ENCODE measurements around the gene CFAP69.
"Not testable (repeated sequence)": the region's sequence is repeated elsewhere in the genome, so short reads cannot be mapped to it uniquely, and the experiment has no call there.

CFAP69 gene

DNA sequence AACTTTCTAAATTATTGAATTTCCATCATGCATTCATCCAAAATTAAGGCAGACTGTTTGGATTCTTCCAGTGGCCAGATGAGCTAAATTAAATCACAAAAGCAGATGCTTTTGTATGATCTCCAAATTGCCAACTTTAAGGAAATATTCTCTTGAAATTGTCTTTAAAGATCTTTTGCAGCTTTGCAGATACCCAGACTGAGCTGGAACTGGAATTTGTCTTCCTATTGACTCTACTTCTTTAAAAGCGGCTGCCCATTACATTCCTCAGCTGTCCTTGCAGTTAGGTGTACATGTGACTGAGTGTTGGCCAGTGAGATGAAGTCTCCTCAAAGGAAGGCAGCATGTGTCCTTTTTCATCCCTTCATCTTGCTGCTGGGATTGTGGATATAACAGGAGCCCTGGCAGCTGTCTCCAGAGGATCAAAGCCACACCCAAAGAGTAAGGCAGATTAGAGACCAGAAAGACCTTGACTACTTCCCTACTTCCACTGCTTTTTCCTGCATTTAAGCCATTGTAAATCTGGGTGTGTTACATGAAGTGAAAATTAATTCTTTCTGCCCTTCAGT lies 8.2 kb upstream of the CFAP69 start:
- DNase-seq = no peak

DNA sequence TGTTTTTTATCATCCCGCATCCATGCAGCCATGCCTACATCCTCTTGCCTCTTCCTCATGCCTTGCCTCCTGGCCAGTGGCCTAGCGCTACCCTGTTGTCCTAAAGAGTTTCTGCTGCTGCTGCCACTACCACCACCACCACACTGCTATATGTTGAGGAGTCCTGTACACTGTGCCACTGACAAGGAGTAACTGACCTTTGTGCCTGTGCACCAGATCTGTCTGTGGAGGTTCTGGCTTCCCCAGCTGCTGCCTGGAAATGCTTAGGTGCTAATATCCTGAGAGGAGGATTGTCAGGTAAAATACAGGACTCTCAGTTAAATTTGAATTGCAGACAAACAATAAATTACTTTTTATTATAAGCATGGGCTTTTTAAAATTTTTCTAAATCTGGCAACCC lies 7.0 kb upstream of the CFAP69 start:
- no peak for DNase-seq

DNA sequence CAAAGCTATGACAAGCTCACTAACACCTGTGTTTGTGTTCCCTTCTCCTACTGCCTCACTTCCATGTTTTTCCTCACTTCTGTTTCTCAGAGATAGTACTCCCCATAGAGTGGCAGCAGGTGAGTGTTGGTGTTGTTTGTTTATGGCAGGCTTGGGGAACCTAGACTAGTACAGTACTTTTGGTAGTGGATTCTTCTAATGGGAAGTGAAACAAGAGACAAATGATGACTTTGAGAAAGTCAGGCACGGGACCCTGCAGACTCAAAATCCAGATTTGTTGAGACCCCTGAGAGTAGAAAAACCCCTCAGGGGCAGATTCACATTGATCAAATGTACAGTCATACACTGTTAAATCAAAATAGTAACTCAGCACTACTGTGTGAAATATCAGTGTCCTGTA lies 6.4 kb upstream of the CFAP69 start:
- no peak for DNase-seq

DNA sequence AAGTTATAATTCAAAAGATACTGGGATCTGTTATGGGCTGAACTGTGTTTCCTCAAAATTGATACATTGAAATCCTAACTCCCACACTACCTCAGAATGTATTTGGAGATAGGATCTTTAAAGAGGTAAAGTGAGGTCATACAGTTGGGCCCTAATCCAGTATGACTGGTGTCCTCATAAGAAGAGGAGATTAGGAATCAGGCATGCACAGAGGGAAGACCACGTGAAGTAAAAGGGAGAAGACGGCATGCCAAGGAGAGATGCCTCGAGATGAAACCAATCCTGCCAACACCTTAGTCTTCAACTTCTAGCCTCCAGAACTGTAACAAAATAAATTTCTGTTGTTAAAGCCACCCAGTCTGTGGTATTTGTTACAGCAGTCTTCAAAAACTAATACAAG lies 5.9 kb upstream of the CFAP69 start:
- no peak for DNase-seq

DNA sequence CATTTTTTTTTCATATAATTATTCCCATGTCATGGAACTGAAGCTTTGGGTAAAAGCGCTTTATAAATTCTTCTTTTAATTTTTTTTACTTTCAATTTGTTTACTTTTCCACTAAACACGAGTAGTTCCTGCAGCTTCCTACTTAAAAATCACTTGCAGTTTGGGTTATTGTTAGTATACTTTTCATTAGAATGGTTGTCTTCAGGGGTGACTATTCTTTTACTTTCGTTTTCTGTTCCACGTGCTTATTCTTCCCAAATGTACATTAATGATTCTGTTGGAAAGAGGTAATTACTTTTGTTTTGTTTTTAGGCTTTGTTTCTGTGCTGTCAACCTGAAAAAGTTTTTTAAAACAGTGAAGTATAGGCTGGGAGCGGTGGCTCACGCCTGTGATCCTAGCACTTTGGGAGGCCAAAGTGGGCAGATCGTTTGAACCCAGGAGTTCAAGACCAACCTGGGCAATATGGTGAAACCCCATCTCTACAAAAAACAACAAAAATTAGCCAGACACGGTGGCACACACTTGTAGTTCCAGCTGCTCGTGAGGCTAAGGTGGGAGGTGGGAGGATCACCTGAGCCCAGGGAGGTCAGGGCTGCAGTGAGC lies 5.2 kb upstream of the CFAP69 start:
- no peak for DNase-seq

DNA sequence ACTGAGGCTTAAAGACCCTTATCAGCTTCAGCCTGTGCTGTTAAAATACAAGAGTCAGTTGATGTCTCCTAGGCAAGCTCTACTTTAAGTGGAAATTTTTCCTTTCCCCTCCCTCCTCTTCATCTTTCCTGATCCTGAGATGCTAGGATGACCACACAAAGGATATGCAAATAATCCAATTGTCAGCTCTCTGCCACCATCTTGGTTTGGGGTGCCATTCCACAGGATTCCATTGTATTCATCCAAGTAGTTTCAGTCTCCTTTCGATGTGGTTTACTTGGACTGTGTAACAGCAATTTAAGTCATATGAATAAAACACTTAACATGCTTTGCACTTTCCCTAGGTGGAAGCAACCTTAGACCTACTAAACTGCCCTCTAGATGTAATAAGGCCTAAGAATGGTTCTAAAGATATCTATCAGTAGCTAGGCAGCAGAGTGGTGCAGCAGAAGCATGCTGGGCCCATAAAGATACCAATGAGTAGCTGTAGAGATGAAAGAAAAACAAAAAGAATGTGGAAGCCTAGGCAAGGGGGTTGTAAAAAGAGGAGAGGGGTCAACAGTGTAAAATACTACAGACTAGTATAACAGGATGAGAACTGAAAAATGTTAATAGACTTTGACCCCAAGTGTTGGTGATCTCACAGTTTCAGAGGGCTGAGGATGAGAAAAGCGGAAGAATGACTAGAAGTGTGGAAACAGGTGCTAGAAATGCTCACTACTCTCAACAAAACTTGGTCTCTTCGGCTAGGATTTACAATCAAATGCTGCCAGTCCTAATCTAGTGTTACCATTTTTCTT lies 2.4 kb upstream of the CFAP69 start:
- DNase-seq = no peak

DNA sequence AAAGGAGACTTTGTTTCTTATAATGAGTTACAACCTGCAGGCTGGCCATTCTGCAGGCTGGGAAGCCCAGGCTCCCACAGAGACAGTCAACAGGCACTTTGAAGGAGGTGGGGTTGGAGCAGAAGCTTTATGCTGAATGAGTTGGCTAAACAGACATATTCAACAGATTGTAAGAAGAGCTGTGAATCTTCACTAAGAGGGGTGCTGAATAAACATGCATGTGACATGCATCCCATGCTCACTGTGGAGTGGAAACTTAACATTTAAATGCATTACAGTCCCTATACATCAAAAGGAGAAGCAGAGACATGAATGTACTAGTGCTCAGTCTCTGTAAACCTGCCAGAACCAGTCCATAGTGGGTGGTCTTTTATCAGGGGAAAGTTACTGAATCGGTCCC lies 1.4 kb upstream of the CFAP69 start:
- no peak for DNase-seq

DNA sequence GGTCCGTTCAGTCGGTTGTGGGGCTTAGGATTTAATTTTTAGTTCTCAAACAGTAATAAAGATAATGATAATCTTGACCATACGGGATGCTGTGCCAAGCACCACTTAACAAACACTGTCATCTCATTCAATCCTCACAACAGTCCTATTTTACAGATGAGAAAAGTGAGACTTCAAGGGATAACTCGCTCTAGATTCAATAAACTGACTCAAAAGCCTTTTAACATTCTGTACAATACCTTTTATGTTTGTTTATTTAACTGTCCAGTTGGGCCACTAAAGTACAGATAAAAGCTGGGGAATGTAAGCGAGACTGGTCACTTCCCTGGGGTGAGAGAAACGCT lies 437 bp upstream of the CFAP69 start:
- DNase-seq = no peak

DNA sequence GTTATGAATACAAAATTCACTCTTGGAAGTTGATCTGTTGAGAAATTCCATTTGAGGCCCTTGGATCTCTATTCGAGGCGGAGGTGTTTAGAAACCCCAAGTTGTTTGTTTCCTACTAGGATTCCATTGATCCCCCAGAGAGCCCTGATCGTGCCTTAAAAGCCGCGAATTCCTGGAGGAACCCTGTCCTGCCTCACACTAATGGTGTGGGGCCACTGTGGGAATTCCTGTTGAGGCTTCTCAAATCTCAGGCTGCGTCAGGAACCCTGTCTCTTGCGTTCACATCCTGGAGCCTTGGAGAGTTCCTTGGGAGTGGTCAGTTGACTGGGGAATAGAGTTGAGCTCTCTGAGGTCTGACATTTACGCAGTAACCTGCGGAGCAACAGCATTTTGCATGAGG lies 1.2 kb downstream of the CFAP69 start:
- no peak for DNase-seq

DNA sequence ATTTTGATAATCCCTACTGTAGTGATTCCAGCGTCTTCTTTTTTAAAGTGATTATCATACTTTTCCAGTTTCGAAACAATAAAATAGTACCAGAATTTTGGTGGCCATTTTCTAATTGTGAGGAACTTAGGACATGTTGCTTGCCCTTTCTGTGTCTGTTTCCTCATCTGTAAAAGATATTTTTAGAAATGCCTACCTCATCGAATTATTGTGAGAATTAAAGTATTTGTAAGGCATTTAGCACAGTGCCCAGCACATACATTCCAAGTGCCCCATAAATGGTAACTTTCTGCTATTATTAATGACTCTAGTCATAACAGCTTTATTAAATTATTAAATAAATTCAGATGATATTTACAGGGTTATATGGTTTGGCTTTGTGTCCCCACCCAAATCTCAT lies 3.7 kb downstream of the CFAP69 start:
- DNase-seq = no peak

DNA sequence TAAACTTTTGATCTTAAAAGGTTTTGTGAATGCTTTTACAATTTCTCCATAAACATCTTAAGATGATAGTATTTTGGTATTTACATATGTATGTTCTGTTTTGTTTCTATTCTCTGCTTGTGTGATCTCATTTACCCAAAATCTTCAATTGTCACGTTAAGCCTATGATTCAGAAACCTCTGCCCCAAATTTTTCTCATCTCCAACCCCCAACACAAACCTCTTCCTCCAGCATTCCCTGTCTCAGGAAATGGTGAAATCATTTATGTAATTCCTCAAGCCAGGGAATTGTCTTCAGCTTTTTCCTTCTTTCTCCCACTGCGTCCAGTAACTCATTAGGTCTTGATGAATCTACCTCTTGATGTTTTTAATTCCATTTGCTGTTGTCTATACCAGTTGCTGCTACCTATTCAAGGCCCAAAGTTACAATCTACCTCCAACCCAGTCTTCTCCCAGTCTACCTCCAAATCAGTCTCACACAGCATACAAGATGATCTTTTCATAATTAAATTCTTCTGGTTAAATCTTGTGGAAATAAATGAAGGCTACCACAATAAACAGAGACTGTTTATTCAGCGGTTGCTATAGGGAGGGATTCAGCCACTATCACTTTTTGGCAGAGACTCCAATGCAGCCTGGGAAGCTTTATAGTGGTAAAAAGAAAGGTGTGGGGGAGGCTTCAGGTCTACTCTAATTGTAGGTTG lies 5.8 kb downstream of the CFAP69 start:
- no peak for DNase-seq

DNA sequence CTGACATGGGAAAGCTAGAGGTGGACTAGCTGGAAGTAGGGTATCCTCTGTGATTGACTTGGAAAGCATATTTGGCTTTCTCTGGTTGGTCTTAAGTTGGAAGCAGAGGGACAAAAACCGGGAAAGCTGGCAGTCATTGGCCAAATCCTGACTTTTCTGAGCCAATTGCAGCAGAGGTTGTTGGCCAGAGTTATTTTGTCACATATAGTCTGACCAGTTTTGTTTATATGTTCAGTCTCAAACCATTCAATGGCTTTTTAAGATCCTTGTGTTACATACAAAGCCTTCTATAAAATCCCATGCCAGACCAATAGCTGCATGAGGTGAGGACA lies 6.3 kb downstream of the CFAP69 start:
- no peak for DNase-seq

DNA sequence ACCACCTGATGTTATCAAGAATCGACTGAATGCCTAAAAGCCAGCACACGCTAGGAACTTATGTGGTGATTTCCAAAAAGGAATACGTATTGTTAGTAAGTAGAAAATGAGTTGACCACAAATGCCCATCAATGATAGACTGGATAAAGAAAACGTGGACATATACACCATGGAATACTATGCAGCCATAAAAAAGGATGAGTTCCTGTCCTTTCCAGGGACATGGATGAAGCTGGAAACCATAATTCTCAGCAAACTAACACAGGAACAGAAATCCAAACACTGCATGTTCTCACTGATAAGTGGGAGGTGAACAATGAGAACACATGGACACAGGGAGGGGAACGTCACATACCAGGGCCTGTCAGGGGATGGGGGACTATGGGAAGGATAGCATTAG lies 11.0 kb downstream of the CFAP69 start:
- not testable (repeated sequence) for DNase-seq

DNA sequence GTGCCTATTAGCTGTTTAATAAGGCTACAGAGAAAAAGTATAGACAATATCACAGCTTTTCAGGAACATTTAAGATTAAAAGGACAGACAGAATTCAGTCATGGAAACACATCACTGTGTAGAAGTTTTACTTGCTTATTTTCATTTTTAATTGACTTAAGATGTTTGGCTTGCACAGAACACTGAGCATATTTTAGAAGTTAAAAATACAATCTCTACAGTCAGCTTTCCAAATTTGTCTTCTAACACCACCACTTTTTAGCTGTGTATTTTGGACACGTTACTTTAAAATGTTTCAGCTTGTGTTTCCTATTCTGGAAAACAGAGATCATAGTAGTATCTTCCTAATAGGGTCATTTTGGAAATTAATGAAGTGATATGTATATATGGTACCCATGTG lies 11.8 kb downstream of the CFAP69 start:
- no peak for DNase-seq

DNA sequence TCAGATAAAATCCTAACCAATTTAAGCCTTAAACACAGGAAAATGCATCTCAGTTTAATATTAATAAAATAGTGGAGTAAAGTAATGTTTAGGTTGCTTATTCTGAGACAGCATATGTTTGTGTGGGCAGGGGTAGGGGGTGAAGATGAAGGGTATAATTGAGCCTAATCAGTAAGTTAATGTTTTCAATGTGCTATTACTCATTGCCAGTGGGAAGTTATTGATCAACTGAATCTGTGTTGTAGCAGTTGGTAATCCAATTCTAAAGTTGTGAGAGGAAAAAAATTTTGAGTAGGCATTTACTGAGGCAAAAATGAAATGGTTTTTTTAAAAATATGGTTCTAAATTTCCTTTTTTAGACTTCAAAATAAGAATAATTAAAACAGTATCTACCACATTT lies 16.5 kb downstream of the CFAP69 start:
- no peak for DNase-seq

DNA sequence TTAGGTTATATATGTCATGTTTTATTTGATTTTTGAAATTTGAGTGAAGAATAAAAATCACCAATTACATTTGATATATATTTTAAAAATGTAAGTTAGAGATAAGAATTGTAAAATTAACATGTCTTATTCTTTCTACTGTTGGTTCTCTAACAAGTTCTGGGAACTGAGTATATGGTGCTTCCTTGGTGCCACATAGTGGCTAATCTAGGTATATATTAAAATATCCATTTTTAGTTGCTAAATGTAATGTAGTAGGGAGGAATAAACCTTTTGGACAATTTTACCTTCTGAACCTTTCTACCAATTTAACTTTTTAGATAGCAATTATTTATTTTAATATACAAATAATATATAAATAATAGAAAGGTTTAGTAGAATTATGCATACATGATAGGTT lies 17.5 kb downstream of the CFAP69 start:
- DNase-seq = peak; percentile 23

DNA sequence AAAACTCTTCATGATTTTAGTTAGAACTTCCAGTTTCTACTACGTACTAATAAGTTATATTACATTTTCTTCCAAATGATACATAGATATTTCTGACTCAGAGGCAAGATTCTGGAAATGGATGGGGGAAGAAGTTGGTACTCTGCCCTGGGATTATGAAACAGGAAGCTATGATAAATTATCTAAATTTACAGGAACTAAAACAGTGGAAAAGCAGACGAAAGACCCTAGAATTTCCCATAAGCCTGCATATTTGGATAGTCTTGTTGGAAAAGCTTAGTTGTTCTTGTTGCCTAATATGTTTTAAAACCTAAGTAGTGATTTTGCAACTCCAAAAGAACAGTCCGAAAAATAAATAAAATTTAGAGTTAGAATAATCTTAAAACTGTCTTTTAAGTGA lies 21.8 kb downstream of the CFAP69 start:
- no peak for DNase-seq

DNA sequence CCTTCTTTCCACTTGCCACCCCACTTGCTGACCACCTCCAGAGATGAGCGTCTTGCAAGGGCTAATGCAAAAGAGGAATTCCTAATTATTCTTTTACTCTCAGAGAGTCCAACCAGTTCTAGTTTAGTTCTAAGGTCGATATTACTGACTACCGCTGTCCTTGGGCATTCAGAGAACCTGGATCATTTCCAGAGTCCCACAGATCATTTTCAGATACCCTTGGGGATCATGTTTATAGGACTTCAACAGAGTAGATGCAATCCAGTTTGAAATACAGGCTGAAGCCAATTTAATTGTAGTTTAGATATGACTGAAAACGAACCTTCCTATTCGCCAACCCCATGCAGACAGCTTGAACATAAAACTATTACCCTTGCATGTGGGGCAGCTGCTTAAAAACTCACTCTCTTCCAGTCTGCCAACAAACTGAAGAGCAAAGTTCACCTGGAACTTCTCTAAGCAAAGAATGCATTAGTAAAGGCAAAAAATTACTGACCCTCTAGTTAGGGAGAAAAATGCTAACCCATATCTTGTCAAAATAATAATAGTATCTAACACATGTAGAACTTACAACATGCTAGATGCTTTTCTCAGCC lies 22.4 kb downstream of the CFAP69 start:
- no peak for DNase-seq

DNA sequence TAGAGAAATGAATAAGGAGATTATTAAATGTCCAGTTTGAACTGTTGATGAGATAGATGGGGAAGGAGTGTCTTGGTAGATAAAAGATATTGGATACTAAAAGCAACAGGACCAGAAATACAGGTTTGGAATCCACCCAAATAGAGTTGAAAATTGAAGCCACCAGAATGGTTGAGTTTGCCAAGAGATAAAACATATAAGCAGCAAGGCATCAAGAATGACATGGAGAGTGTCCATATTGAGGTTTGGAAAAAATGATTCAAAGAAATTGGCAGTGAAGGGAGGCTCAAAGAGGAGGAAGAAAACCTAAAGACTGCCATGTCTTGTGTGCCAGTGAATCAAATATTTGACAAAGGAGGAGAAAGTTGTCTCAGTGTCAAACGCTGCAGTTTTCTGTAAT lies 24.2 kb downstream of the CFAP69 start:
- DNase-seq = no peak

DNA sequence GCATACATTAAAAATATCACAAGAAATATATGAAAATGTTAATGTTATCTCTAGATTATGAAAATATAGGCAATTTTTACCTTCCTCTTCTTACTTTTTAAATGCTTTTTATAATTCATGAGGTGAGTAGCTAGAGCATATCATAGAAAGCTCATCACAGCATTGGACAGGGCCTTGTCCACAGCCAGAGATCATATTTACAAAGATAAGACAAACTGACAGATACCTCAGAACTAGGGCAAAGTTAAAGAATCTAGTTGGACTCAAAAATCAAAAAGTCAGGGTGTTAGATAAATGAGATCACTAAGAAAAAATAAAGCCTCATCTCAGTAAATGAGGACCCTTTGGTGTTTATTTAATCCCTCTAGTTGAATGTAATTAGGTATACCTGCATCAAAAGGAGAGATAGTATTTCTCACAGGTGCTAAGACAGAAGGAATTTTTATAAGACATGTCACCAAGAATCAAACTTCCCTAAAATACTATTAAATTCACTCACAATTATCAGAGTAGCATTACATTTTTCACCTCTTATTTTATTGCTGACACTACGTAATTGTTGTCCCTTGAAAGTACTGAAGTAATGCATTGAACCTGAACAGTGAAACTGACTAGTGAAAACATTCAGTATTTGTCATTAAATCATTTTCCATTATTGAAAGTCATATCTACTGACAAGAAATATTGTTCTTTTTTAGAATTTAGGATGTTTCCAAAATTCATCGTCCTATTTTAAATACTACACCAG lies 25.6 kb downstream of the CFAP69 start:
- no peak for DNase-seq

DNA sequence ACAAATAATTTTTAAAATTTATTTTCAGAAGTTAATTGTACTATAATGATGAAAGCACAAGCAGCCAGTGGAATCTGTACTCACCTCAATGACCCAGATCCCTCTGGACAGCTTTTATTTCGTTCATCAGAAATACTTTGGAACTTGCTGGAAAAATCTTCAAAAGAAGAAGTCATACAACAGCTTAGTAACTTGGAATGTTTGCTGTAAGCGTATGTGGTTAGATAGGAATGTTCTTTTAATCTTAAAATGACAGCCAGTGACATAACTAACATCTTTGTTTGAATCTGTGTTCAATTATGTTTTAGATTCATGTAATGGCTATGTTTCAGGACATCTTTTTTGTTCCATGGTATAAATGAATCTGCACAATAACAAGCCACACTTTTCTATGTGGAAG lies 26.8 kb downstream of the CFAP69 start:
- no peak for DNase-seq

DNA sequence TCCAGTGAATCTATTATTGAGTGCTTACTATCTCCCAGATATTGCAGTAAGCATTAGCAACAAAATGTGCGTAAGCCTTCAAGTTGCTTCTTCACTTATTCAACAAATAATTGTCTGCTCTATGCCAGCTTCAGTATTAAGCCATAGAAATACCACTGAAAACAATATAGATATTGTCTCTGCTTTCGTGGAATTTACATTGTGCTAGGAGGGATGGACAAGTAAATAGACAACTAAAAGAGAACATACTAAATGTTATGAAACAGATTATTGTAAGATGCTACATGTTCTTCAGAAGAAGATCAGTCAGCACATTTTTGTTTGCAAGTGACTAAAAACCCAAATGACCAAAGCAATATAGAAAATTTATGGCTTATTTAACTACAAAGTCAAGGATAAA lies 27.3 kb downstream of the CFAP69 start:
- no peak for DNase-seq

DNA sequence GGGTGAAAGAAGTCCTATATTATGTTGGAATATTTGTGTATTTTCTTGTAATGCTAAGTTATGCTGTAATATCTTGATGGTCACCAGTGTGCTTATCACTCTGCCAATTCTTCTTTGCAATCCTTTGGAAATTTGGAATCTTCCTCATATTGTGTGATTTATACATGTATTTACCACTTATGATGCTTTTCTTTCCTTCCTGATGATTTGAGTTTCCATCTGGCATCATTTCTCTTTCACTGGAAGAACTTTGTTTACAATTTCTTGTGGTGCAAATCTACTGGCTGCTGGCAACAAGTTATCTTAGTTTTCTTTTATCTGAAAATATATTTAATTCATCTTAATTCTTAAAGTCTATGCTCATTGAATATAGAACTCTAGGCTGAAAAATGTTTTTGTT lies 29.2 kb downstream of the CFAP69 start:
- no peak for DNase-seq

All from activated CD4-positive, alpha-beta T cell treated with anti-CD3 and anti-CD28 coated beads, Interleukin-2, amount 50 U/mL, for 16 hours (primary cell).